GM23338 (cell line): Measurements from ENCODE around the gene ATP8A1. TPM values are rescaled to one million over a fixed set of nuclear protein-coding genes. Genes with fewer than 3 reads are reported as not detected.

Experiments used
- ATAC-seq: fragments of 200-7000 bp; cut with Tn5 transposase; 3 replicates; pipeline ENCODE4 v1.9.1; 2020
- DNase-seq: peaks from one replicate; pipeline ENCODE4 v3.0.0-alpha.2; 2015; ENCODE audit warnings: low spot score
- H2AFZ ChIP-seq: fragments of 200-600 bp; sonication (generic); 2 replicates; pipeline ENCODE4 v1.8.0; 2016; ENCODE audit warnings: antibody characterized with exemption, mild to moderate bottlenecking, moderate library complexity
- H3F3A ChIP-seq: fragments of 200-600 bp; sonication (generic); replicated peaks from 2 replicates; pipeline ENCODE4 v1.8.0; 2017; ENCODE audit warnings: antibody characterized with exemption, mixed run types, low read depth
- H3K27ac ChIP-seq: fragments of 200-600 bp; sonication (generic); 2 replicates; pipeline ENCODE4 v1.6.1; 2016; ENCODE audit warnings: low read depth
- H3K27me3 ChIP-seq: fragments of 200-600 bp; sonication (generic); 2 replicates; pipeline ENCODE4 v1.8.0; 2016; ENCODE audit warnings: mild to moderate bottlenecking, mixed run types, moderate library complexity; ENCODE audit not compliant: insufficient read depth
- H3K36me3 ChIP-seq: fragments of 200-600 bp; sonication (generic); 2 replicates; pipeline ENCODE4 v1.8.0; 2016; ENCODE audit warnings: mild to moderate bottlenecking; ENCODE audit not compliant: insufficient read depth
- H3K4me1 ChIP-seq: fragments of 200-600 bp; sonication (generic); 2 replicates; pipeline ENCODE4 v1.8.0; 2016; ENCODE audit warnings: mild to moderate bottlenecking, moderate library complexity; ENCODE audit not compliant: insufficient read depth
- H3K4me2 ChIP-seq: fragments of 200-600 bp; sonication (generic); 2 replicates; pipeline ENCODE4 v1.7.1; 2017; ENCODE audit warnings: mixed run types
- H3K4me3 ChIP-seq: fragments of 200-600 bp; sonication (generic); 2 replicates; pipeline ENCODE4 v1.6.1; 2016; ENCODE audit warnings: mixed run types
- H3K79me2 ChIP-seq: fragments of 200-600 bp; sonication (generic); replicated peaks from 2 replicates; pipeline ENCODE4 v1.8.0; 2017; ENCODE audit warnings: mild to moderate bottlenecking; ENCODE audit not compliant: insufficient read depth
- H3K9me2 ChIP-seq: fragments of 200-600 bp; sonication (generic); 2 replicates; pipeline ENCODE4 v1.8.0; 2017; ENCODE audit not compliant: insufficient read depth
- H4K20me1 ChIP-seq: fragments of 200-600 bp; sonication (generic); replicated peaks from 2 replicates; pipeline ENCODE4 v1.8.0; 2017; ENCODE audit warnings: mild to moderate bottlenecking; ENCODE audit not compliant: insufficient read depth
- H3K27ac Mint-ChIP-seq: 2 replicates; pipeline ENCODE4 v1.8.0; 2020; ENCODE audit warnings: inconsistent platforms, mild to moderate bottlenecking, moderate library complexity, mixed read lengths
- H3K27me3 Mint-ChIP-seq: 3 replicates; pipeline ENCODE4 v1.8.0; 2022; ENCODE audit warnings: low read depth, mild to moderate bottlenecking, moderate library complexity, mixed read lengths, inconsistent platforms; ENCODE audit not compliant: insufficient read depth, poor library complexity
- H3K36me3 Mint-ChIP-seq: 3 replicates; pipeline ENCODE4 v1.8.0; 2021; ENCODE audit warnings: low read depth, mild to moderate bottlenecking, inconsistent platforms, moderate library complexity, mixed read lengths
- H3K4me1 Mint-ChIP-seq: 3 replicates; pipeline ENCODE4 v1.8.0; 2020; ENCODE audit warnings: mild to moderate bottlenecking, inconsistent platforms, mixed read lengths
- H3K4me3 Mint-ChIP-seq: 3 replicates; pipeline ENCODE4 v1.8.0; 2021; ENCODE audit warnings: moderate library complexity, mild to moderate bottlenecking, inconsistent platforms, mixed read lengths
- H3K9me3 Mint-ChIP-seq: 3 replicates; pipeline ENCODE4 v1.8.0; 2020; ENCODE audit warnings: moderate library complexity, mild to moderate bottlenecking, inconsistent platforms, mixed read lengths
- CREB1 ChIP-seq: fragments of 250-450 bp; sonication (Bioruptor Pico); IDR thresholded peaks from 2 replicates; pipeline ENCODE4 v1.5.0; 2020; ENCODE audit warnings: low read depth, mild to moderate bottlenecking, moderate library complexity
- EZH2 ChIP-seq: fragments of 200-600 bp; sonication (generic); IDR thresholded peaks from one replicate; pipeline ENCODE4 v1.8.0; 2017; ENCODE audit warnings: antibody characterized with exemption, mild to moderate bottlenecking, low read depth; ENCODE audit not compliant: unreplicated experiment
- EZH2phosphoT487 ChIP-seq: fragments of 200-600 bp; sonication (generic); IDR thresholded peaks from one replicate; pipeline ENCODE4 v1.8.1; 2018; ENCODE audit warnings: antibody characterized with exemption; ENCODE audit not compliant: unreplicated experiment
- JUNB ChIP-seq: IDR thresholded peaks from one replicate; pipeline ENCODE4 v1.6.1; 2016; ENCODE audit warnings: antibody characterized with exemption; ENCODE audit not compliant: unreplicated experiment
- NANOG ChIP-seq: IDR thresholded peaks from 2 replicates; pipeline ENCODE4 v1.6.1; 2016; ENCODE audit warnings: antibody characterized with exemption, borderline replicate concordance
- POLR2AphosphoS5 ChIP-seq: IDR thresholded peaks from 2 replicates; pipeline ENCODE4 v1.6.1; 2016; ENCODE audit warnings: antibody characterized with exemption, low read depth
- REST ChIP-seq: IDR thresholded peaks from one replicate; pipeline ENCODE4 v1.6.1; 2018; ENCODE audit warnings: antibody characterized with exemption; ENCODE audit not compliant: unreplicated experiment
- STAT1 ChIP-seq: IDR thresholded peaks from one replicate; pipeline ENCODE4 v1.6.1; 2016; ENCODE audit warnings: antibody characterized with exemption; ENCODE audit not compliant: unreplicated experiment
- ZNF114 ChIP-seq: fragments of 250-450 bp; sonication (Bioruptor Pico); IDR thresholded peaks from 2 replicates; pipeline ENCODE4 v1.5.0; 2020; ENCODE audit warnings: mild to moderate bottlenecking, moderate library complexity
- ZNF331 ChIP-seq: fragments of 250-450 bp; sonication (Bioruptor Pico); IDR thresholded peaks from 2 replicates; pipeline ENCODE4 v1.5.0; 2020; ENCODE audit warnings: low read depth, mild to moderate bottlenecking, moderate library complexity
- polyA plus RNA-seq: library from polyadenylated mRNA; unstranded; fragments of >200 nt; fragmentation: Nextera tagmentation; extraction: Ambion mirVana; gene quantifications from 2 replicates; pipeline ENCODE4 v1.2.1, GENCODE V29; 2016
- total RNA-seq: library from RNA; depleted of rRNA; stranded (reverse); fragments of >200 nt; shearing (Covaris generic); gene quantifications from 2 replicates; pipeline ENCODE4 v1.2.3, GENCODE V29; 2014

ATP8A1 gene
- total and polyA plus RNA-seq, 2 experiments from 2014 or later = 6.8 to 66.3 TPM

GRCh38 chr4:42541647-42542046, 115.3 kb downstream of the ATP8A1 start:
- H3K27me3 Mint-ChIP-seq = no peaks in the 10 kb centered on the region
- Histone ChIP-seq H3K27ac (no peak overlapping the region), H3K27me3 (no peaks in the 10 kb centered on the region), H3K4me3 (no peak overlapping the region), H3K4me1 (no peaks in the 10 kb centered on the region), H3K79me2 (no peaks in the 10 kb centered on the region), H3K9me2 (no peaks in the 10 kb centered on the region), H2AFZ (no peak overlapping the region), H3F3A (no peaks in the 10 kb centered on the region), H3K4me2 (no peak overlapping the region), H4K20me1 (no peaks in the 10 kb centered on the region), H3K36me3 (no peaks in the 10 kb centered on the region)
- no peaks in the 10 kb centered on the region for H3K4me1 Mint-ChIP-seq
- no peak for ATAC-seq
- no peak overlapping the region for H3K4me3 Mint-ChIP-seq
- no peaks in the 10 kb centered on the region for H3K9me3 Mint-ChIP-seq
- H3K36me3 Mint-ChIP-seq = peaks cover 16% of the 10 kb centered on the region; the same call in 2 of the 3 replicates
- TF ChIP-seq REST (no peak), ZNF331 (no peak)
- H3K27ac Mint-ChIP-seq = no peak overlapping the region
- no peak for DNase-seq

GRCh38 chr4:42533042-42533441, 123.9 kb downstream of the ATP8A1 start:
- peaks cover 11% of the 10 kb centered on the region; the same call in 1 of the 2 replicates for H3K9me2 ChIP-seq
- Mint-ChIP-seq H3K36me3 (peaks cover 28% of the 10 kb centered on the region), H3K27me3 (no peaks in the 10 kb centered on the region), H3K9me3 (no peaks in the 10 kb centered on the region), H3K4me1 (peaks cover 2% of the 10 kb centered on the region; the same call in 2 of the 3 replicates), H3K4me3 (no peak overlapping the region), H3K27ac (no peak overlapping the region)
- ATAC-seq = no peak
- H3K79me2 ChIP-seq = no peaks in the 10 kb centered on the region
- no peak overlapping the region for H3K4me2 ChIP-seq
- H4K20me1 ChIP-seq = no peaks in the 10 kb centered on the region
- H3K27me3 ChIP-seq = no peaks in the 10 kb centered on the region
- H2AFZ ChIP-seq = no peak overlapping the region
- H3K4me3 ChIP-seq = no peak overlapping the region
- no peak for DNase-seq
- H3F3A ChIP-seq = no peaks in the 10 kb centered on the region
- H3K27ac ChIP-seq = no peak overlapping the region
- no peaks in the 10 kb centered on the region for H3K36me3 ChIP-seq
- no peaks in the 10 kb centered on the region for H3K4me1 ChIP-seq
- TF ChIP-seq EZH2 (no peak), POLR2AphosphoS5 (no peak), JUNB (no peak), STAT1 (no peak), REST (no peak), ZNF114 (CRISPR knock-in tag) (no peak), CREB1 (no peak), EZH2phosphoT487 (no peak), ZNF331 (no peak), NANOG (no peak)
